SK-N-SH treated with all-trans-retinoic acid at 6 μM for 48 hours (cell line): ENCODE results near the gene GREB1.

Experiments used
- ATAC-seq: fragments of 200-7000 bp; cut with Tn5 transposase; 3 replicates; pipeline ENCODE4 v1.9.1; 2020; ENCODE audit warnings: mild to moderate bottlenecking, moderate library complexity
- CSDC2 ChIP-seq: fragments of 250-450 bp; sonication (Bioruptor Pico); IDR thresholded peaks from 2 replicates; pipeline ENCODE4 v1.5.0; 2020; ENCODE audit warnings: mild to moderate bottlenecking, moderate library complexity
- CSRNP3 ChIP-seq: fragments of 250-450 bp; sonication (Bioruptor Pico); IDR thresholded peaks from 2 replicates; pipeline ENCODE4 v1.5.1; 2021; ENCODE audit warnings: mild to moderate bottlenecking, moderate library complexity
- ESRRG ChIP-seq: fragments of 250-450 bp; sonication (Bioruptor Pico); IDR thresholded peaks from 2 replicates; pipeline ENCODE4 v1.6.1; 2021; ENCODE audit warnings: mild to moderate bottlenecking
- GLIS3 ChIP-seq: fragments of 250-450 bp; sonication (Bioruptor Pico); IDR thresholded peaks from 2 replicates; pipeline ENCODE4 v1.5.0; 2020; ENCODE audit warnings: mild to moderate bottlenecking, moderate library complexity
- ISL1 ChIP-seq: fragments of 250-450 bp; sonication (Bioruptor Pico); IDR thresholded peaks from 2 replicates; pipeline ENCODE4 v2.1.2; 2022; ENCODE audit warnings: mild to moderate bottlenecking, moderate library complexity
- OSR1 ChIP-seq: fragments of 250-450 bp; sonication (Bioruptor Pico); IDR thresholded peaks from 2 replicates; pipeline ENCODE4 v1.8.0; 2022; ENCODE audit warnings: moderate library complexity, mild to moderate bottlenecking, inconsistent platforms
- PATZ1 ChIP-seq: fragments of 250-450 bp; sonication (Bioruptor Pico); IDR thresholded peaks from 2 replicates; pipeline ENCODE4 v1.8.0; 2020; ENCODE audit warnings: mild to moderate bottlenecking, moderate library complexity, borderline replicate concordance
- PPARA ChIP-seq: fragments of 250-450 bp; sonication (Bioruptor Pico); IDR thresholded peaks from 2 replicates; pipeline ENCODE4 v1.5.0; 2020; ENCODE audit warnings: mild to moderate bottlenecking, borderline replicate concordance
- SNAI2 ChIP-seq: fragments of 250-450 bp; sonication (Bioruptor Pico); IDR thresholded peaks from 2 replicates; pipeline ENCODE4 v1.5.0; 2020; ENCODE audit warnings: mild to moderate bottlenecking, moderate library complexity
- TCF4 ChIP-seq: fragments of 250-450 bp; sonication (Bioruptor Pico); IDR thresholded peaks from 2 replicates; pipeline ENCODE4 v1.8.0; 2021; ENCODE audit warnings: mild to moderate bottlenecking, moderate library complexity, borderline replicate concordance
- TOX ChIP-seq: fragments of 250-450 bp; sonication (Bioruptor Pico); IDR thresholded peaks from 2 replicates; pipeline ENCODE4 v1.8.0; 2021; ENCODE audit warnings: mild to moderate bottlenecking, moderate library complexity, borderline replicate concordance
- ZC3H10 ChIP-seq: fragments of 250-450 bp; sonication (Bioruptor Pico); IDR thresholded peaks from 2 replicates; pipeline ENCODE4 v1.5.1; 2021; ENCODE audit warnings: mild to moderate bottlenecking, moderate library complexity
- ZFP30 ChIP-seq: fragments of 450-650 bp; formaldehyde crosslinking; IDR thresholded peaks from 2 replicates; pipeline ENCODE4 v1.5.0; 2022; ENCODE audit warnings: mild to moderate bottlenecking, moderate library complexity
- ZNF70 ChIP-seq: fragments of 450-650 bp; formaldehyde crosslinking; IDR thresholded peaks from 2 replicates; pipeline ENCODE4 v1.5.0; 2020; ENCODE audit warnings: mild to moderate bottlenecking, moderate library complexity
- ZNF8 ChIP-seq: fragments of 450-650 bp; formaldehyde crosslinking; IDR thresholded peaks from 2 replicates; pipeline ENCODE4 v1.5.0; 2020; ENCODE audit warnings: mild to moderate bottlenecking, moderate library complexity
- TF ChIP-seq, protein P1 (sequence below): fragments of 250-450 bp; sonication (Bioruptor Pico); IDR thresholded peaks from 2 replicates; pipeline ENCODE4 v1.5.1; 2020; ENCODE audit warnings: low read depth, mild to moderate bottlenecking, moderate library complexity
- TF ChIP-seq, protein P2 (sequence below): fragments of 250-450 bp; sonication (Bioruptor Pico); IDR thresholded peaks from 2 replicates; pipeline ENCODE4 v1.5.0; 2020; ENCODE audit warnings: mild to moderate bottlenecking, moderate library complexity

Gene GREB1

DNA sequence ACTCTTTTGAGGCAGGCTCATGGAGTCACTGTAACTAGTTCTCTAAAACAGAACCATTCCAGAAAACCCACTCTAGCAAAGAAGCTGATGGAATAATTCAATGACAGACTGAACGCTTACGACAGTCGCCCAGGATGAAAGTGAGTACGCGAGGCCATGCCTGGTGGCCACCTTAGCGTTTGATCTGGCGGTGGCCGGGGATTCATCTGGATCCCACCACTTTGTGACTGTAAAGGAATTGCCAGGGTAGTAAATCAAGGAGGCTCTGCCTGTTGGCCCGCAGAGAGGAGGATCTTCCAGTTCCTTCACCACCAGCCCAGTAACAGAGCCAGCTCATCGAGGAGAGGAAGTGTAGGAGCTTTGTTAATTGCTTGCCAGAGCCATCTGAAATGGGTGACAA, 34.6 kb downstream of the GREB1 start:
- no peak for TF ChIP-seq OSR1 (CRISPR knock-in tag)
- no peak for TF ChIP-seq CSRNP3
- no peak for TF ChIP-seq GLIS3
- no peak for TF ChIP-seq ISL1 (CRISPR knock-in tag)
- TF ChIP-seq CSDC2: no peak
- no peak for TF ChIP-seq ZFP30 (CRISPR knock-in tag)
- TF ChIP-seq, protein P1, sequence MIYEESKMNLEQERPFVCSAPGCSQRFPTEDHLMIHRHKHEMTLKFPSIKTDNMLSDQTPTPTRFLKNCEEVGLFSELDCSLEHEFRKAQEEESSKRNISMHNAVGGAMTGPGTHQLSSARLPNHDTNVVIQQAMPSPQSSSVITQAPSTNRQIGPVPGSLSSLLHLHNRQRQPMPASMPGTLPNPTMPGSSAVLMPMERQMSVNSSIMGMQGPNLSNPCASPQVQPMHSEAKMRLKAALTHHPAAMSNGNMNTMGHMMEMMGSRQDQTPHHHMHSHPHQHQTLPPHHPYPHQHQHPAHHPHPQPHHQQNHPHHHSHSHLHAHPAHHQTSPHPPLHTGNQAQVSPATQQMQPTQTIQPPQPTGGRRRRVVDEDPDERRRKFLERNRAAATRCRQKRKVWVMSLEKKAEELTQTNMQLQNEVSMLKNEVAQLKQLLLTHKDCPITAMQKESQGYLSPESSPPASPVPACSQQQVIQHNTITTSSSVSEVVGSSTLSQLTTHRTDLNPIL (CRISPR knock-in tag): no peak
- TF ChIP-seq PPARA (CRISPR knock-in tag): no peak
- TF ChIP-seq, protein P2, sequence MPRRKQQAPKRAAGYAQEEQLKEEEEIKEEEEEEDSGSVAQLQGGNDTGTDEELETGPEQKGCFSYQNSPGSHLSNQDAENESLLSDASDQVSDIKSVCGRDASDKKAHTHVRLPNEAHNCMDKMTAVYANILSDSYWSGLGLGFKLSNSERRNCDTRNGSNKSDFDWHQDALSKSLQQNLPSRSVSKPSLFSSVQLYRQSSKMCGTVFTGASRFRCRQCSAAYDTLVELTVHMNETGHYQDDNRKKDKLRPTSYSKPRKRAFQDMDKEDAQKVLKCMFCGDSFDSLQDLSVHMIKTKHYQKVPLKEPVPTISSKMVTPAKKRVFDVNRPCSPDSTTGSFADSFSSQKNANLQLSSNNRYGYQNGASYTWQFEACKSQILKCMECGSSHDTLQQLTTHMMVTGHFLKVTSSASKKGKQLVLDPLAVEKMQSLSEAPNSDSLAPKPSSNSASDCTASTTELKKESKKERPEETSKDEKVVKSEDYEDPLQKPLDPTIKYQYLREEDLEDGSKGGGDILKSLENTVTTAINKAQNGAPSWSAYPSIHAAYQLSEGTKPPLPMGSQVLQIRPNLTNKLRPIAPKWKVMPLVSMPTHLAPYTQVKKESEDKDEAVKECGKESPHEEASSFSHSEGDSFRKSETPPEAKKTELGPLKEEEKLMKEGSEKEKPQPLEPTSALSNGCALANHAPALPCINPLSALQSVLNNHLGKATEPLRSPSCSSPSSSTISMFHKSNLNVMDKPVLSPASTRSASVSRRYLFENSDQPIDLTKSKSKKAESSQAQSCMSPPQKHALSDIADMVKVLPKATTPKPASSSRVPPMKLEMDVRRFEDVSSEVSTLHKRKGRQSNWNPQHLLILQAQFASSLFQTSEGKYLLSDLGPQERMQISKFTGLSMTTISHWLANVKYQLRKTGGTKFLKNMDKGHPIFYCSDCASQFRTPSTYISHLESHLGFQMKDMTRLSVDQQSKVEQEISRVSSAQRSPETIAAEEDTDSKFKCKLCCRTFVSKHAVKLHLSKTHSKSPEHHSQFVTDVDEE (CRISPR knock-in tag): no peak
- no peak for ATAC-seq

DNA sequence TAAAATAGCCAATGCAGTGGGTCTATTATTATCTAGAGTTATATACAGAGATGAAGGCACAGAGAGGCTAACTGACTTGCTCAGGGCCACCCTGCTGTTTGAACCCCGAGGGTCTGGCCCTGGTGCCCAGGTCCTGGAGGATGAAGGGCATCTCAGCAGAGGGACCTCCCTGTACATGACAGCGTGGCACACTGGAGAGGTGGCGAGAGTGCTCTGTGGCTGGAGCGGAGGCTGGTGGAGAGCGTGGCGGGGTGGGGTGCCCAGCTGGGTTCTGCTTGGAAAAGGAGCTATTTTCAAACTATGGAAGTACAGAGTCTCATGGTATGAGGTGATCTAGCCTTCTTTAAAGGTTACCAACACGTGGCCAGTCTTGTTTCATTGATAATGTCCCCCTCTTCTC, 35.8 kb downstream of the GREB1 start:
- no peak for ATAC-seq
- TF ChIP-seq GLIS3: no peak
- TF ChIP-seq TCF4 (CRISPR knock-in tag): no peak
- TF ChIP-seq TOX (CRISPR knock-in tag): no peak
- TF ChIP-seq CSRNP3: no peak
- TF ChIP-seq ZNF8 (CRISPR knock-in tag): no peak
- no peak for TF ChIP-seq ZNF70

DNA sequence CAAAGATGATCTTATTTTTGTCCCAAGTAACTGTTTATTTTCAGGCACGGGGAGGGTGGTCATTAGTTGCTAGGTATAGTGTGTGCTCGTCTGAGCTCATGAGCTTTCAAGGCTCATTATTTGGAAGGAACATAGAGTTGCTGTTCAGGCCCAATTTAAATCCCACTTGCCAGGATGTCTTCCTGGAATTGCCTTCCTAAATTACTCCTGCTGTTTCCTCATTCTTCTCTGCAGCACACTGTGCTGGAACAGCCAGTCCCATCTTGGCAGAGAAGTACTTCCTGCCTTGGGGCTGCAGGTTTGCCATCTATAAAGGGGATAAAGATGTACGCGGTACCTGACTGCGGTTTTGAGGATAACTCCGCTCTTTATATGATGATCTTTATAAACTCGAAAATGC, 37.3 kb downstream of the GREB1 start:
- no peak for TF ChIP-seq OSR1 (CRISPR knock-in tag)
- TF ChIP-seq ZC3H10: no peak
- no peak for TF ChIP-seq ZNF70
- no peak for TF ChIP-seq ZFP30 (CRISPR knock-in tag)
- TF ChIP-seq CSDC2: no peak
- TF ChIP-seq SNAI2 (CRISPR knock-in tag): no peak
- no peak for TF ChIP-seq TCF4 (CRISPR knock-in tag)
- ATAC-seq: no peak

GRCh38 chr2:11572996-11573395, 39.2 kb downstream of the GREB1 start:
- TF ChIP-seq ESRRG (CRISPR knock-in tag) (no peak), PPARA (CRISPR knock-in tag) (no peak), PATZ1 (no peak), ISL1 (CRISPR knock-in tag) (no peak), OSR1 (CRISPR knock-in tag) (no peak), TOX (CRISPR knock-in tag) (no peak)
- TF ChIP-seq, protein P1 (CRISPR knock-in tag): no peak
- TF ChIP-seq, protein P2 (CRISPR knock-in tag): no peak
- TF ChIP-seq, all 23 proteins: peak for 0
- ATAC-seq: no peak
